Smooth muscle cell (in vitro differentiated cells): ENCODE results near the gene WDPCP. TPM values are rescaled to one million over a fixed set of nuclear protein-coding genes. Genes with fewer than 3 reads are reported as not detected.
A peak's percentile ranks its signal among the peaks of the same experiment; 100 is the strongest.

Experiments
- DNase-seq: peaks from one replicate; lab custom pipeline; 2025; ENCODE audit not compliant: unreplicated experiment; lab: John Stamatoyannopoulos, UW
- H2AFZ ChIP-seq: fragments of 200-600 bp; sonication (generic); 2 replicates; pipeline ENCODE4 v1.6.0; 2016; ENCODE audit warnings: antibody characterized with exemption, low read depth, mild to moderate bottlenecking
- H3F3A ChIP-seq: fragments of 200-600 bp; sonication (generic); 2 replicates; pipeline ENCODE4 v1.6.0; 2017; ENCODE audit warnings: antibody characterized with exemption, low read depth
- H3K27ac ChIP-seq: fragments of 200-600 bp; sonication (generic); 2 replicates; pipeline ENCODE4 v1.5.1; 2016; ENCODE audit warnings: low read depth, mild to moderate bottlenecking
- H3K27me3 ChIP-seq: fragments of 200-600 bp; sonication (generic); 2 replicates; pipeline ENCODE4 v1.6.1; 2016; ENCODE audit warnings: low read depth, mild to moderate bottlenecking
- H3K36me3 ChIP-seq: fragments of 200-600 bp; sonication (generic); 2 replicates; pipeline ENCODE4 v1.5.1; 2016; ENCODE audit warnings: low read depth
- H3K4me1 ChIP-seq: fragments of 200-600 bp; sonication (generic); 2 replicates; pipeline ENCODE4 v1.5.1; 2016; ENCODE audit warnings: low read depth
- H3K4me2 ChIP-seq: fragments of 200-600 bp; sonication (generic); 2 replicates; pipeline ENCODE4 v1.6.0; 2016; ENCODE audit warnings: mild to moderate bottlenecking
- H3K4me3 ChIP-seq: fragments of 200-600 bp; sonication (generic); 2 replicates; pipeline ENCODE4 v1.5.1; 2016; ENCODE audit warnings: mild to moderate bottlenecking
- H3K79me2 ChIP-seq: fragments of 200-600 bp; sonication (generic); 2 replicates; pipeline ENCODE4 v1.6.0; 2016; ENCODE audit warnings: low read depth, mild to moderate bottlenecking
- H3K9ac ChIP-seq: fragments of 200-600 bp; sonication (generic); 2 replicates; pipeline ENCODE4 v1.6.0; 2016; ENCODE audit warnings: low read depth
- H3K9me3 ChIP-seq: fragments of 200-600 bp; sonication (generic); replicated peaks from 2 replicates; pipeline ENCODE4 v1.5.1; 2016; ENCODE audit warnings: low read depth
- H4K20me1 ChIP-seq: fragments of 200-600 bp; sonication (generic); 2 replicates; pipeline ENCODE4 v1.6.0; 2016; ENCODE audit warnings: low read depth
- CTCF ChIP-seq: fragments of 200-600 bp; sonication (generic); IDR thresholded peaks from 2 replicates; pipeline ENCODE4 v1.5.1; 2017; ENCODE audit warnings: borderline replicate concordance, mild to moderate bottlenecking, antibody characterized with exemption; ENCODE audit not compliant: insufficient read depth, poor library complexity, severe bottlenecking
- WGBS: methylation state at CpG from one replicate; pipeline ENCODE4 v1.1.7; 2016; ENCODE audit warnings: low lambda C conversion rate; 5-methylcytosine and 5-hydroxymethylcytosine counted together
- polyA plus RNA-seq: library from polyadenylated mRNA; unstranded; fragments of >200 nt; fragmentation: Nextera tagmentation; extraction: Ambion mirVana; gene quantifications from 2 replicates; pipeline ENCODE4 v1.2.1, GENCODE V29; 2016
- total RNA-seq: library from RNA; depleted of rRNA; stranded (reverse); fragments of >200 nt; gene quantifications from 2 replicates; pipeline ENCODE4 v1.2.3, GENCODE V29; 2014

The WDPCP gene
- total and polyA plus RNA-seq, 2 experiments from 2014 or later: 7.5 to 8.1 TPM

- no peak overlapping the region for H3K4me3 ChIP-seq
- H3K36me3 ChIP-seq: peaks cover under 1% of the 10 kb centered on the region
- no peak for TF ChIP-seq CTCF
- no peak for DNase-seq
- H3K27me3 ChIP-seq: no peaks in the 10 kb centered on the region
- no peak overlapping the region for H3K9ac ChIP-seq
- H3F3A ChIP-seq: no peaks in the 10 kb centered on the region
- no peaks in the 10 kb centered on the region for H3K9me3 ChIP-seq
- no peaks in the 10 kb centered on the region for H4K20me1 ChIP-seq
- no peak overlapping the region for H3K27ac ChIP-seq
- H3K4me2 ChIP-seq: no peak overlapping the region
- H3K79me2 ChIP-seq: no peaks in the 10 kb centered on the region
- no peak overlapping the region for H2AFZ ChIP-seq
- H3K4me1 ChIP-seq: no peaks in the 10 kb centered on the region
These were observed 162.7 kb downstream of the WDPCP start for GRCh38 chr2:63425606-63426005.

DNA sequence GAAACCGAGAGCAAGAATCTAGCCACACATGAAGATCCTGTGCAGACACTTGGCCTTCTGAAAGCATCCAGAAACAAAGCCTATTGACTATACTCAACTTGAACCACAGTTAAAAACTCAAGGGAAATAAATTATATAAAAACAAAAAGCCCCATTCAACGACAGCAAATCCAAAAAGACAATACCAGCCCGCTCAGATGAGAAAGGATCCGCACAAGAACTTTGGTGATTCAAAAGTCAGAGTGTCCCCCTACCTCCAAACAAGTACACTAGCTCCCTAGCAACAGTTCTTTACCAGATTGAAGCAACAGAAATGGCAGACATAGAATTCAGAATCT is 163.2 kb downstream of the WDPCP start:
- H3K4me1 ChIP-seq: no peaks in the 10 kb centered on the region
- no peaks in the 10 kb centered on the region for H3F3A ChIP-seq
- WGBS: 78% methylated on average over 4 of the region's 4 CpGs
- no peak for DNase-seq
- H4K20me1 ChIP-seq: no peaks in the 10 kb centered on the region
- H3K4me2 ChIP-seq: no peak overlapping the region
- H3K4me3 ChIP-seq: no peak overlapping the region
- no peak overlapping the region for H3K9ac ChIP-seq
- TF ChIP-seq CTCF: no peak
- H3K9me3 ChIP-seq: no peaks in the 10 kb centered on the region
- no peak overlapping the region for H2AFZ ChIP-seq
- no peaks in the 10 kb centered on the region for H3K79me2 ChIP-seq
- H3K36me3 ChIP-seq: no peaks in the 10 kb centered on the region
- H3K27me3 ChIP-seq: no peaks in the 10 kb centered on the region
- H3K27ac ChIP-seq: no peak overlapping the region

GRCh38 chr2:63424329-63425078 is 163.8 kb downstream of the WDPCP start:
- H3K36me3 ChIP-seq: no peaks in the 10 kb centered on the region
- H3K27me3 ChIP-seq: no peaks in the 10 kb centered on the region
- no peak for DNase-seq
- H3K4me2 ChIP-seq: no peak overlapping the region
- 74% methylated on average over 15 of the region's 15 CpGs for WGBS
- no peaks in the 10 kb centered on the region for H3K4me1 ChIP-seq
- no peaks in the 10 kb centered on the region for H3K79me2 ChIP-seq
- H3K9ac ChIP-seq: no peak overlapping the region
- H4K20me1 ChIP-seq: no peaks in the 10 kb centered on the region
- H3K27ac ChIP-seq: no peak overlapping the region
- H2AFZ ChIP-seq: no peak overlapping the region
- peak; percentile 45 for TF ChIP-seq CTCF
- H3K9me3 ChIP-seq: no peaks in the 10 kb centered on the region
- H3F3A ChIP-seq: no peaks in the 10 kb centered on the region
- no peak overlapping the region for H3K4me3 ChIP-seq

GRCh38 chr2:63422556-63422955 is 165.7 kb downstream of the WDPCP start:
- Histone ChIP-seq H3K9me3 (no peaks in the 10 kb centered on the region), H3K79me2 (no peaks in the 10 kb centered on the region), H3K4me3 (no peak overlapping the region), H3K27ac (no peak overlapping the region), H3K27me3 (no peaks in the 10 kb centered on the region), H4K20me1 (no peaks in the 10 kb centered on the region), H3F3A (no peaks in the 10 kb centered on the region), H3K4me1 (no peaks in the 10 kb centered on the region), H3K4me2 (no peak overlapping the region), H3K9ac (no peak overlapping the region), H2AFZ (no peak overlapping the region), H3K36me3 (no peaks in the 10 kb centered on the region)
- no peak for TF ChIP-seq CTCF
- no peak for DNase-seq
- WGBS: 100% methylated on average over 1 of the region's 1 CpG
